D721Med (cell line): ENCODE measurements around the gene SLC17A2.

Experiments
- DNase-seq: peaks from one replicate; pipeline ENCODE4 v3.0.0; 2011; ENCODE audit warnings: low spot score; ENCODE audit not compliant: insufficient read length
- FAIRE-seq: peaks from 2 replicates; lab custom pipeline; 2011; peaks lifted over from hg19 to GRCh38; lab: Jason Lieb, UNC
- TF ChIP-seq, protein P1 (sequence below): IDR thresholded peaks from 2 replicates; pipeline ENCODE4 v1.5.1; 2012; ENCODE audit warnings: mild to moderate bottlenecking, control low read depth; ENCODE audit not compliant: insufficient read depth; ENCODE audit errors: missing control alignments

Gene SLC17A2, protein sequence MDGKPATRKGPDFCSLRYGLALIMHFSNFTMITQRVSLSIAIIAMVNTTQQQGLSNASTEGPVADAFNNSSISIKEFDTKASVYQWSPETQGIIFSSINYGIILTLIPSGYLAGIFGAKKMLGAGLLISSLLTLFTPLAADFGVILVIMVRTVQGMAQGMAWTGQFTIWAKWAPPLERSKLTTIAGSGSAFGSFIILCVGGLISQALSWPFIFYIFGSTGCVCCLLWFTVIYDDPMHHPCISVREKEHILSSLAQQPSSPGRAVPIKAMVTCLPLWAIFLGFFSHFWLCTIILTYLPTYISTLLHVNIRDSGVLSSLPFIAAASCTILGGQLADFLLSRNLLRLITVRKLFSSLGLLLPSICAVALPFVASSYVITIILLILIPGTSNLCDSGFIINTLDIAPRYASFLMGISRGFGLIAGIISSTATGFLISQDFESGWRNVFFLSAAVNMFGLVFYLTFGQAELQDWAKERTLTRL

DNA sequence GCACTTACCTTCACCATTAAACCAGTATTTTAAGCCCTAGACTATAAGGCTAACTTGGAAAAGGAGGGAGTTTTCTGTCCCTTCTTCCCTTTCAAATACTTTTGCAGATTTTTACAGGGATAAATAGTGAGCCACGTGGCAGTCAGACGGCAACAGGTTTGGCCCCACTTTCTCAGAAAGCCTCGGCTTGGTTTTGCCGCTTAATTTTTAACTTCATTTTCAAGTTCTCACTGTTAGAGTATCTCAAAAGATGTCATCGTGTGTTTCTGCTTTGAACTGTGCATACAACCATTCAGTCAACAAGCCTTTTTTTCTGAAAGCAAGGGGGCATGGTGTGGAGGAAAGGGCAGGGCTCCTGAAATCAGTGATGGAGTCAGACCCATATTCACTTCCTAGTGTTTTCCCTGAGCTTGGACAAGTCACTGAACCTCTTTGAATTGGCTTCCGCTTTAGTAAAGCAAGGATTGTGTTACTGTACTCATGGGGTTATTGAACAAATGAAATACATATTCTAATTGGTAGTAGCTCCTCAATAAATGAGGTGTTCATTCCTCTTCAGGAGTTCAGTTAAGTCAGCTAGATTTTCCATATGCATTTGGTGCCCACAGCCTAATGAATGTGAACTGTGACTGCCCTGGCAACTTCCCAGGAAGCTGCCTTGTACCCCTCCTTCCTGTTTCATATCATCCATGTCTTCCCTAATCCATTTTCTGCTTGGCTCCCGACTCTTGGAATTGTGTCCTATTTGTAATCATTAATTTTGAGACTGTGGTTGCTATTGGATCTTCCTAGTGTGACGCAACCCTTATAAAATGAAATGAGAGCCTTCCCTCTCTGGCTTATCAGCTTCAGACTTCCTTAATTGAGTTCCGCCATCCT is at the start of gene SLC17A2:
SLC17A2 (minus strand) TSS at position 160 of the 879 bp plus-strand sequence. CDS start 4,895 bp downstream, outside the sequence.
- TF ChIP-seq, protein P1, sequence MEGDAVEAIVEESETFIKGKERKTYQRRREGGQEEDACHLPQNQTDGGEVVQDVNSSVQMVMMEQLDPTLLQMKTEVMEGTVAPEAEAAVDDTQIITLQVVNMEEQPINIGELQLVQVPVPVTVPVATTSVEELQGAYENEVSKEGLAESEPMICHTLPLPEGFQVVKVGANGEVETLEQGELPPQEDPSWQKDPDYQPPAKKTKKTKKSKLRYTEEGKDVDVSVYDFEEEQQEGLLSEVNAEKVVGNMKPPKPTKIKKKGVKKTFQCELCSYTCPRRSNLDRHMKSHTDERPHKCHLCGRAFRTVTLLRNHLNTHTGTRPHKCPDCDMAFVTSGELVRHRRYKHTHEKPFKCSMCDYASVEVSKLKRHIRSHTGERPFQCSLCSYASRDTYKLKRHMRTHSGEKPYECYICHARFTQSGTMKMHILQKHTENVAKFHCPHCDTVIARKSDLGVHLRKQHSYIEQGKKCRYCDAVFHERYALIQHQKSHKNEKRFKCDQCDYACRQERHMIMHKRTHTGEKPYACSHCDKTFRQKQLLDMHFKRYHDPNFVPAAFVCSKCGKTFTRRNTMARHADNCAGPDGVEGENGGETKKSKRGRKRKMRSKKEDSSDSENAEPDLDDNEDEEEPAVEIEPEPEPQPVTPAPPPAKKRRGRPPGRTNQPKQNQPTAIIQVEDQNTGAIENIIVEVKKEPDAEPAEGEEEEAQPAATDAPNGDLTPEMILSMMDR: no peak
- FAIRE-seq: no peak
- no peak for DNase-seq

DNA sequence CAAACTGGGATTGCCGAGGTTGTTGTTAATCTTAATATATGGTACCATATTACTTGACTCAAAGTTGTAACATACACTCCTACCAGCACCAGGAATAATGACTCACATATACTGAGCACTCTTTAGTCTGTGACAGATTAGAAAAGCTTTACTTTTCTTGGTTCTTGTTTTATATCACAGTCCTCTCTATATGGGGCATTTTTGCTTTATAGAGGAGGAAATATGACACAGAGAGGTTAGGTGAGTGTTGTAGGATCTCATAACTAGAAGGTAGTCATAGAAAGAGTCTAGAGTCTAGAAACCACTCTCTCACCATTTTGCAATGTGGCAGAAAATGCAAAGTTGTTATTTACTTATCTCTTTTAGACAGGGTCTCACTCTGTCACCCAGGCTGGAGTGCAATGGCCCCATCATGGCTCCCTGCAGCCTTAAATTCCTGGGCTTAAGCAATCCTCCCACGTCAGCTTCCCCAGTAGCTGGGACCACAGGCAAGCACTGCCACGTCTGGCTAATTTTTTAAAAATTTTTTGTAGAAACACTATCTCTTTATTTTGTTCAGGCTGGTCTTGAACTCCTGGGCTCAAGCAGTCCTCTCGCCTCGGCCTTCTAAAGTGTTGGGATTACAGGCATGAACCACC is 45.6 kb upstream of the SLC17A2 start:
- DNase-seq (no peak), FAIRE-seq (no peak)
- TF ChIP-seq, protein P1: no peak

DNA sequence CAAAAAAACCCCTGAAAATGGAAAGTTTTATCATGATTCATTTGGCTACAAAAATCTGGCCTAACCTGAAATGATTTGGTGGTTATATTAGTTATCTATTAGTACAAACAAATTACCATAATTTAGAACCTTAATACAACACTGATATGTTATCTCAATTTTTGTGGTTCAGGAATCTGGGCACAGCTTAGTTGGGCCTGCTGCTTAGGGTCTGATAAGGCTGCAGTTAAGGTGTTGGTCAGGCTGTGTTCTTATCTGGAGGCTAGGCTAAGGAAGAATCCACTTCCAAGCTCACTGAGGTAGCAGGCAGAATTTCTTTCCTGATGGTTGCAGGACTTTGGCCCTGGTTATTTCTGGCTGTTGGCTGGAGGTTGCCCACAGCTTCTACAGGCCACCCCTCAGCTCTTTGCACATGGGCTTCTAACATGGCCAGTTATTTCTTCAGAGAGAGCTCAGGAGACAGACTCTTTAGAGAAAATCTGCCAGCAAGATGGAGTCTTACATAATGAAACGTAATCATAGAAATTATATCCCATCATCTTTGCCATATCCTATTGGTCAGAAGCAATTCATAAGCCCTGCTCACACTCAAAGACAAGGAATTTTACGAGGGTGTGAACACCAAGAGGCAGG is 43.5 kb upstream of the SLC17A2 start:
- TF ChIP-seq, protein P1: no peak
- DNase-seq (no peak), FAIRE-seq (no peak)

DNA sequence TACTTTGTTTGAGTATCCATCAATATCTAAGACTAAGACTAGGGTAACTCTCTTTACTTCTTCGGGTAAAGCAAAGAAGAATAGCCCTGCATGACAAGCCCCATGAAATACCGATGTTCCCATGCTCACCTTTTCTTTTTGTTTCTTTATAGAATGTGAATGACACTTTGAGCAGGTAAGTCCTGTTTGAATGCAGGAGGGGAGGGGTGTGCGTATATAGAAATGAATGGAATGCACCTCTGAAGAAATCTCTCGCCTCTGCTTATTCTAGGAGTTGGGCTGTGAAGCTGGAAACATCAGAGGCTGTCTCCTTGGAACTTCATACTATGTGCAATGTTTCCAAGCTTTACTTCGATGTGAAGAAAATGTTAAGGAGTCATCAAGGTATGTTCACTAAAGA is 42.4 kb upstream of the SLC17A2 start:
- no peak for DNase-seq
- no peak for FAIRE-seq
- TF ChIP-seq, protein P1: no peak

DNA sequence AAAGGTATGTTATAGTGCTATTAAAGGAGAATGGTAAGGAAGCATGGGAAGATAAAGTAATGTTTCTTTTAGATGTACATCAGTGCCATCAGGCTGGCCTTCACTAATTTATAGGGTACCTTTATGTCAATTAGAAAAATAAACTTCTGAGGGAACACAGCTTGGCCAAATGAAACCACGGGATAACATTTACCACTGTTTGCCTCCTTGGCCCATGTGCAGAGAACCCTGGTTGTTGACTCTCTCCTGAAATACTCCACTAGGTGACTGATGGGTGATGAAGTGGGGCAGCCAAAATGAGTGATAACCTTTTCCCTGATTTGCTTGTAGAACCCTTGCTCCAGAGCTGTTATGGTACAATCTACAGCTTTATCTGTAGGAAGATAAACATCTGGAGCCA is 41.6 kb upstream of the SLC17A2 start:
- FAIRE-seq (no peak), DNase-seq (no peak)
- TF ChIP-seq, protein P1: no peak

DNA sequence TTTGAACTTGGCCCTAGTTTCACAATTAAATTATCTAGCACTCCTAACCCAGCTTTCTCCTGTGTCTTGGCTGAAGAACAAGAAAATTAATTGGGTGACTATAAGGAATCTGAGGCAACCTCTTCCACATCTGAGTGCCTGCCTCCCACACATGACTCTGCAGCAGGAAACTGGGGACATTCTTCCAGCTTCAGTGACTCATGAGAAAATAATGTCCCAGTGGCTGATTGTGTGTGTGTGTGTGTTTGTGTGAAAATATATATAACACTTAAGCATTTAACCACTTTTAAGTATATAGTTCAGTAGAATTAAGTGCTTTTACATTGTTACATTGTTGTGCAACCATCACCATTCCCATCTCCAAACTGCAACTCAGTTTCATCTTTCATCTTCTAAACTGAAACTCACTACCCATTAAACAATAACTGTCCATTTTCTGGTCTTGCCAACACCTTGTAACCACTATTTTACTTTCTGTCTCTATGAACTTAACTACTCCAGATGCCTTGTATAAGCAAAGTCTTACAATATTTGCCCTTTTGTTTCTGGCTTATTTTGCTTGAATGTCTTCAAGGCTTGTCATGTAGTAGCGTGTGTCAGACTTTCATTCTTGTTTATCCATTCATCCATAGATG is 40.8 kb upstream of the SLC17A2 start:
- TF ChIP-seq, protein P1: no peak
- FAIRE-seq (no peak), DNase-seq (no peak)
